ENCODE measurements around the gene ABLIM2.

ABLIM2 gene

GRCh38 chr4:8024073-8024786, 134.4 kb downstream of the ABLIM2 start:
- DNase-seq (ENCODE audit: low read depth) = no peak

GRCh38 chr4:8023696-8024033, 134.9 kb downstream of the ABLIM2 start:
- DNase-seq (ENCODE audit: low read depth) = no peak

- DNase-seq (ENCODE audit: low read depth) = no peak
These were observed 135.6 kb downstream of the ABLIM2 start for GRCh38 chr4:8022767-8023695.

- DNase-seq (ENCODE audit: low read depth) = no peak
These were observed 136.8 kb downstream of the ABLIM2 start for GRCh38 chr4:8021796-8022195.

- no peak for DNase-seq (ENCODE audit: low read depth)
These were observed 138.9 kb downstream of the ABLIM2 start for GRCh38 chr4:8019396-8020365.

- DNase-seq (ENCODE audit: low read depth) = no peak
These were observed 142.1 kb downstream of the ABLIM2 start for GRCh38 chr4:8016527-8016926.

GRCh38 chr4:8015512-8015911, 143.1 kb downstream of the ABLIM2 start:
- DNase-seq (ENCODE audit: low read depth) = no peak

GRCh38 chr4:8013976-8014726, 144.5 kb downstream of the ABLIM2 start:
- no peak for DNase-seq (ENCODE audit: low read depth)

GRCh38 chr4:8012517-8012916, 146.1 kb downstream of the ABLIM2 start:
- DNase-seq (ENCODE audit: low read depth) = no peak

GRCh38 chr4:8010618-8011017, 148.0 kb downstream of the ABLIM2 start:
- no peak for DNase-seq (ENCODE audit: low read depth)

- DNase-seq (ENCODE audit: low read depth) = no peak
These were observed 148.7 kb downstream of the ABLIM2 start for GRCh38 chr4:8009710-8010511.

GRCh38 chr4:8009097-8009496, 149.5 kb downstream of the ABLIM2 start:
- DNase-seq (ENCODE audit: low read depth) = no peak

- no peak for DNase-seq (ENCODE audit: low read depth)
These were observed 150.2 kb downstream of the ABLIM2 start for GRCh38 chr4:8008391-8008790.

- no peak for DNase-seq (ENCODE audit: low read depth)
These were observed 151.0 kb downstream of the ABLIM2 start for GRCh38 chr4:8007581-8007980.

GRCh38 chr4:8006471-8006870, 152.1 kb downstream of the ABLIM2 start:
- DNase-seq (ENCODE audit: low read depth) = no peak

- no peak for DNase-seq (ENCODE audit: low read depth)
These were observed 152.8 kb downstream of the ABLIM2 start for GRCh38 chr4:8005814-8006215.

- DNase-seq (ENCODE audit: low read depth) = no peak
These were observed 153.4 kb downstream of the ABLIM2 start for GRCh38 chr4:8005033-8005808.

GRCh38 chr4:8004066-8004465, 154.5 kb downstream of the ABLIM2 start:
- no peak for DNase-seq (ENCODE audit: low read depth)

GRCh38 chr4:8002525-8003309, 155.9 kb downstream of the ABLIM2 start:
- DNase-seq (ENCODE audit: low read depth) = no peak

Measured in stromal cell of bone marrow (primary cell).